ENCODE measurements around the gene PLCH1.

DNA sequence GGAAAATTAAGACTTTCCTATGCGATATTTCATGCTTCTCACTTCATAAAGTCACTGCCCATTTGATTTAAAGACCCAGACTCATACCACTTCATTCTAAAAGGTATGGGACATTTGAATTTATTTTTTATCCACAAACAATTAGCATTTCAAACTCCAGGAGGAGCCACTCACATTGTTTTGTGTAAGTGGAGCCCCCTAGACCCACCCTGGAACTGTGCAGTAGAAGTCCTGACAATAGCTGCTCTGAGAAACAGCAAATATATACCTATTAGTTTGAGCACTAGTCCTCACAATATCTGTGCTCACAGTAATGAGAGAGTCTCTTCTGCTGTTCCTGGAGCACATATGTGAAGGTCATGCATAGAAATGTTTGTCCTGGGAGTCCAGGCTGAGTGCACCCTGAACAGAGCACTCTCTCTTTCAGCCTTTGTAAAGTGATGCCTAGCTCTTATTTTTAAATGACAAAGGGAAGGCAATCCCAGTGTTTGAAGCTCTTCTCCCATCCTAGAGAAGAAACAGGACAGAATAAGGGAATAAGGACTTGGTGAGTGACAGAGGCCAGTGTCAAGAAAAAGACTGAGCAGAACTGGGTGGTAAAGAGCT lies 323.9 kb downstream of the PLCH1 start:
- TF ChIP-seq, protein P1, sequence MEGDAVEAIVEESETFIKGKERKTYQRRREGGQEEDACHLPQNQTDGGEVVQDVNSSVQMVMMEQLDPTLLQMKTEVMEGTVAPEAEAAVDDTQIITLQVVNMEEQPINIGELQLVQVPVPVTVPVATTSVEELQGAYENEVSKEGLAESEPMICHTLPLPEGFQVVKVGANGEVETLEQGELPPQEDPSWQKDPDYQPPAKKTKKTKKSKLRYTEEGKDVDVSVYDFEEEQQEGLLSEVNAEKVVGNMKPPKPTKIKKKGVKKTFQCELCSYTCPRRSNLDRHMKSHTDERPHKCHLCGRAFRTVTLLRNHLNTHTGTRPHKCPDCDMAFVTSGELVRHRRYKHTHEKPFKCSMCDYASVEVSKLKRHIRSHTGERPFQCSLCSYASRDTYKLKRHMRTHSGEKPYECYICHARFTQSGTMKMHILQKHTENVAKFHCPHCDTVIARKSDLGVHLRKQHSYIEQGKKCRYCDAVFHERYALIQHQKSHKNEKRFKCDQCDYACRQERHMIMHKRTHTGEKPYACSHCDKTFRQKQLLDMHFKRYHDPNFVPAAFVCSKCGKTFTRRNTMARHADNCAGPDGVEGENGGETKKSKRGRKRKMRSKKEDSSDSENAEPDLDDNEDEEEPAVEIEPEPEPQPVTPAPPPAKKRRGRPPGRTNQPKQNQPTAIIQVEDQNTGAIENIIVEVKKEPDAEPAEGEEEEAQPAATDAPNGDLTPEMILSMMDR (IDR thresholded peaks at IDR 0.05) = no peak
- no peak for TF ChIP-seq POLR2A (IDR thresholded peaks at IDR 0.05)

Measured in adrenal gland (tissue), 5 donors.